Pancreas (tissue), 10 donors: ENCODE results near the gene TH. TPM values are rescaled to one million over a fixed set of nuclear protein-coding genes. Genes with fewer than 3 reads are reported as not detected.

Experiments used
- ATAC-seq, 4 donors: fragments of 200-7000 bp; cut with Tn5 transposase; one replicate each; pipeline versions ENCODE4 v1.8.0 to v1.9.1; 2020; ENCODE audit warnings: mild to moderate bottlenecking in 4 of 4, moderate library complexity in 4 of 4
- DNase-seq, 6 donors: peaks; one replicate each; pipeline ENCODE4 v3.0.0-alpha.2; 2020
- FAIRE-seq: peaks from 2 replicates; lab custom pipeline; 2012; peaks lifted over from hg19 to GRCh38; lab: Jason Lieb, UNC
- H3K27ac ChIP-seq, 4 donors: fragments of 200-600 bp; sonication (generic); 1 replicate in 3 of 4; 2 replicates in 1 of 4; pipeline versions ENCODE4 v1.5.0 to v1.8.0; 2020
- H3K27me3 ChIP-seq, 4 donors: fragments of 200-600 bp; one replicate each; pipeline ENCODE4 v1.8.0; 2021
- H3K36me3 ChIP-seq, 3 donors: fragments of 200-600 bp; sonication (generic) in 1 of 3; one replicate each; pipeline versions ENCODE4 v1.5.0 to v1.8.0; 2020 to 2021
- H3K4me1 ChIP-seq, 3 donors: fragments of 200-600 bp; one replicate each; pipeline ENCODE4 v1.8.0; 2021
- H3K4me3 ChIP-seq, 4 donors: fragments of 200-600 bp; sonication (generic) in 2 of 4; one replicate each; pipeline versions ENCODE4 v1.5.0 to v1.8.0; 2020 to 2021
- H3K9me3 ChIP-seq, 4 donors: fragments of 200-600 bp; one replicate each; pipeline ENCODE4 v1.8.0; 2021
- WGBS, 2 donors: extraction: QIAGEN DNeasy Blood & Tissue Kit; methylation state at CpG; one replicate each; pipeline ENCODE4 v1.1.7; 2013; 5-methylcytosine and 5-hydroxymethylcytosine counted together
- intact Hi-C, 3 donors: fragments of 100-400 bp; cut with DNase I; formaldehyde crosslinking; loops; one replicate each; pipeline versions ENCODE4 v1.11.1 to v1.14.2; 2022
- polyA plus RNA-seq, 2 donors: library from polyadenylated mRNA; stranded (reverse); fragments of 200-250 nt; gene quantifications; one replicate each; pipeline ENCODE4 v1.2.3, GENCODE V29; 2013
- total RNA-seq, 6 donors: library from RNA; stranded (reverse); fragmentation: NEBNext Ultra II Directional in 4 of 6; extraction: Animal tissue kit (Norgen Biotek cat#: 25700) in 4 of 6; gene quantifications; one replicate each; pipeline versions ENCODE4 v1.2.1 to v1.2.4, GENCODE V29; 2021 to 2023
- TF ChIP-seq, protein P1 (sequence below), 4 donors: fragments of 200-600 bp; sonication (generic) in 3 of 4; IDR thresholded peaks; one replicate each; pipeline versions ENCODE4 v1.5.0 to v1.8.0; 2021; ENCODE audit warnings: antibody characterized with exemption in 4 of 4
- donor health status: healthy with polysubstance abuse.
- donor health status: DM: no; HTN: no; CAD: no; lungs with moderate emphysema.
- donor health status: DM: no; HTN: no; CAD: no.
- donor health status: control.
- donor health status: control.
- donor health status: Bipolar disorder and iron deficiency.
- donor health status: DM: yes; HTN: yes; CAD: no.
- donor health status: DM: no; HTN: no; CAD: no.
- donor health status: DM: no; HTN: no; CAD: no.
- donor health status: DM: yes; HTN: yes; CAD: no.

TH gene
- total and polyA plus RNA-seq, 8 donors = 0.19 to 2.5 (median 0.38) TPM; not detected in 2

DNA sequence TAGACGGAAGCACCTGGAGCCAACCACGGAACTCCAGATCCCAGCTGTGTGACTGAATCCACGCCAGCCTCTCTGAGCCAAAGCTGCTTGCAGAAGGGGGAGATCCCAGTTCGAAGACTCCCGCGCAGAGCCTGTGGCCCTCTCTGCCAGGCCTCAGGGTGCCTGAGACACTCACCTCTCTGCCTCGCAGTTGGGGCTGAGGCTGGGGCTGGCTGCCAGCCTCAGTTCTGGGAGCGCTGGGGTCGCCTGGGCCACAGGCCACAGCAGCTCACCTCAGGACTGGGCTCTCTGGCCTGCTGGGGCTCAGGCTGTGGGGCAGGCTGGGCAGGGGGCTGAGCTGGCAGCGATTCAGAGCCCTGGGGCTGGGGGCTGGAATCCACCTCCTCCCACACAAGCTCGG is 24.2 kb downstream of the TH start:
- Histone ChIP-seq H3K4me3 (no peak overlapping the region), H3K27me3 (peaks cover 0 to 21% (median 0%) of the 10 kb centered on the region in 4 donors), H3K4me1 (peaks cover 0 to 5% (median 0%) of the 10 kb centered on the region in 3 donors), H3K36me3 (no peaks in the 10 kb centered on the region), H3K9me3 (no peaks in the 10 kb centered on the region), H3K27ac (no peak overlapping the region)
- ATAC-seq (no peak), FAIRE-seq (no peak), DNase-seq (peak in 2 of 6 donors; percentile 18 to 62)
- intact Hi-C loops = loop anchor here in 1 of 3 donors (5.0 to 10.0 kb wide), 2 partner anchors 223 to 310 kb away; partner anchors contain the start of gene TNNI2
- WGBS, 2 donors = 34 to 47% methylated on average over 11 of the region's 11 CpGs
- TF ChIP-seq, protein P1, sequence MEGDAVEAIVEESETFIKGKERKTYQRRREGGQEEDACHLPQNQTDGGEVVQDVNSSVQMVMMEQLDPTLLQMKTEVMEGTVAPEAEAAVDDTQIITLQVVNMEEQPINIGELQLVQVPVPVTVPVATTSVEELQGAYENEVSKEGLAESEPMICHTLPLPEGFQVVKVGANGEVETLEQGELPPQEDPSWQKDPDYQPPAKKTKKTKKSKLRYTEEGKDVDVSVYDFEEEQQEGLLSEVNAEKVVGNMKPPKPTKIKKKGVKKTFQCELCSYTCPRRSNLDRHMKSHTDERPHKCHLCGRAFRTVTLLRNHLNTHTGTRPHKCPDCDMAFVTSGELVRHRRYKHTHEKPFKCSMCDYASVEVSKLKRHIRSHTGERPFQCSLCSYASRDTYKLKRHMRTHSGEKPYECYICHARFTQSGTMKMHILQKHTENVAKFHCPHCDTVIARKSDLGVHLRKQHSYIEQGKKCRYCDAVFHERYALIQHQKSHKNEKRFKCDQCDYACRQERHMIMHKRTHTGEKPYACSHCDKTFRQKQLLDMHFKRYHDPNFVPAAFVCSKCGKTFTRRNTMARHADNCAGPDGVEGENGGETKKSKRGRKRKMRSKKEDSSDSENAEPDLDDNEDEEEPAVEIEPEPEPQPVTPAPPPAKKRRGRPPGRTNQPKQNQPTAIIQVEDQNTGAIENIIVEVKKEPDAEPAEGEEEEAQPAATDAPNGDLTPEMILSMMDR (IDR thresholded peaks at IDR 0.05) = no peak

DNA sequence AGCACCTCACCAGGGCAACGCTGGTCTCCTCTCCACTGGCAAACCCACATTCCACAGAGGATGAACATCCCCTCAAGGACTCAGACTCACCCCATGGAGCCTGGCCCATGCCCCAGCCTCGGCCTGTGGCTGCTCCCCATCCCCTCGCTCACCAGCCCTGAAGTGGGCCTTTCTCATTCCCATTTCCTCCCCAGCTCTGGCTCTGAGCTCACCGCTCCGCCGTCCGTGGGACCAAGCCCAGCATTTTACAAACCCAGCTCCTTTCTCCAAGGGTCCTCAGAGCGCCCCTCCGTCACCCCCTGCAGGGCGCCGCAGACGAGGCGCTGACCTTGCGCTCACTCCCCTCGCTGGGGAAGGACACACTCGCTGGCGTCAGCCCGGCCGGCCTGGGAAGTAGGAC is 25.6 kb downstream of the TH start:
- H3K4me1 ChIP-seq = peaks cover 0 to 5% (median 0%) of the 10 kb centered on the region in 3 donors
- no peaks in the 10 kb centered on the region for H3K9me3 ChIP-seq
- DNase-seq (peak in 2 of 6 donors; percentile 12 to 41), FAIRE-seq (no peak), ATAC-seq (no peak)
- TF ChIP-seq, protein P1 (IDR thresholded peaks at IDR 0.05) = no peak
- no peak overlapping the region for H3K27ac ChIP-seq
- 30 to 38% methylated on average over 18 to 19 of the region's 19 CpGs for WGBS, 2 donors
- no peaks in the 10 kb centered on the region for H3K36me3 ChIP-seq
- intact Hi-C loops = loop anchor here in 1 of 3 donors (5.0 to 10.0 kb wide), 2 partner anchors 221 to 309 kb away; partner anchors contain the start of gene TNNI2
- H3K4me3 ChIP-seq = no peak overlapping the region
- H3K27me3 ChIP-seq = peaks cover 0 to 33% (median under 1%) of the 10 kb centered on the region in 4 donors

DNA sequence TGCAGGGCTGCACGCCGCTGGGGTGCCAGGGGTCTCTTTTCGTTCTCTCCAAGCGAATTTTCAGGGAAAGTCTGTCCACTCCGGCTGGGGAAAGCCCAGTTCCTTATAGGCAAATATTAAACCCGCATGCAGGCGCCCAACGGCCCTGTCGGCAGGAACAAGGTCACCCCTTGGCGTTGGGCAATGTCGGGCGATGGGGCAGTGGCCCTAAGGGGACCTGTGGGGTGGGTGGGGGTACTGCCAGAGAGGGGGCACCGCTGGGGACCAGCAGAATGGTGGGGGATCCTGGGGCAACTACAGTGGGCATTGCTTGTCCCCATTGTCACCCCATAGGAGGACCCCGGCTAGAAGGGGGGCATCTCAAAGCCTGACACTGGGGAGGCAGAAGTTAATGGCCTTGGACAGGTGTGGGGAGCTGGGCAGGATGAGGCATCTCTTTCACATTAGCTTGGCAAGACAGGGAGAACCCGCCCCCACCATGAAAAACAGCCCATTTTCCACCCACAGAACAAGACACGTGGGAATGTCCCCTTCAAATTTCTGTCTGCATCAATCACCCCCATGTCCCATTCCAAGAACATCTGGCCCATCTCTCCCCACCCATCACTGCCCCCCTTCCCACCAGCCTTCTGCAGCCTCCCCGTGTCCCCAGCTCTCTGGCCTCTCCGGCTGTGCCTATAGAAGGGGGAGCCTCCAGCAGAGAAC is 26.9 kb downstream of the TH start:
- H3K27me3 ChIP-seq = peaks cover 0 to 44% (median 6%) of the 10 kb centered on the region in 4 donors
- TF ChIP-seq, protein P1 (IDR thresholded peaks at IDR 0.05) = no peak
- no peaks in the 10 kb centered on the region for H3K36me3 ChIP-seq
- intact Hi-C loops = loop anchor here in 1 of 3 donors (5.0 to 10.0 kb wide), 2 partner anchors 220 to 307 kb away; partner anchors contain the start of gene TNNI2
- H3K9me3 ChIP-seq = no peaks in the 10 kb centered on the region
- no peak for ATAC-seq
- 7 to 9% methylated on average over 18 of the region's 18 CpGs for WGBS, 2 donors
- H3K4me3 ChIP-seq = no peak overlapping the region
- FAIRE-seq = no peak
- H3K27ac ChIP-seq = no peak overlapping the region
- DNase-seq = peak in 2 of 6 donors; percentile 17 to 52
- H3K4me1 ChIP-seq = peaks cover 0 to 5% (median 0%) of the 10 kb centered on the region in 3 donors

DNA sequence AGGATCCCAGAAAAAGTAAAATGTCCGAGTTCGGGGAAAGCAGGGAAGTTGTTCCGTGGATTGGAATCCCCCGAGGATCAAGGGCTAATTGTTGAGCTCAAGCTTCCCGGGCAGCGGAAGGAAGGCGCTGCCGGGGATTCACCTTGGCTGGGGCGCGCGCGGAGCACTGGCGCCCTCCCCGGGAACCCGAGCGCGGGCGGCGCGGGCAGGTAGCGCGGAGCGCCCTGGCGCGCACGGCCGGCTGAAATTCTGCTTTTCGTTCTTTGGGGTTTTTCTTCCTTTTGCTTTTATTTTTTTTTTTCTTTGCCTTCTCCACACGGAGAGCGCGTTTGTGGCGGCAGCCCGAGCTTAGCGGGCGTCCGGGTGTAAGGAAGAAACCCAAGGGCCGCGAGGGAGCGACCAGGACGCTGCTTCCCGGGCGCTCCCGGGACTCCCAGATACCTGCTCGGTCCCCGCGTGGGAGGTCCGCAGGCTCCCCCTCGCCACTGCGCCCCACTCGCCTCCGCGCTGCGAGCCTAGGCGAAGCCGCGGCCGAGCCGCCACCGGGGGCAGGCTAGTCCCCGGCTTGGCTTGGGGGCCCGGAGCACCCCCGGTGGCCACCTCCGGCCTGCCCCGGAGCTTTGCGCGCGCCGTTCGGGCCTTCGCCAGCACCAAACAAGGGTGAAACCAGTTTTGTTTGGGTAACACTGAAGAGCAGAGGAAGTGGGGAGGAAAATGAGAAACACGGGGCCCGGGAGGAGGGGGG is 27.6 kb downstream of the TH start:
- TF ChIP-seq, protein P1 (IDR thresholded peaks at IDR 0.05) = no peak
- H3K9me3 ChIP-seq = no peaks in the 10 kb centered on the region
- H3K36me3 ChIP-seq = no peaks in the 10 kb centered on the region
- peaks cover 0 to 44% (median 6%) of the 10 kb centered on the region in 4 donors for H3K27me3 ChIP-seq
- peak overlapping the region in 1 of 4 donors; percentile 10 for H3K4me3 ChIP-seq
- no peak overlapping the region for H3K27ac ChIP-seq
- intact Hi-C loops = loop anchor here in 1 of 3 donors (10.0 kb wide), 1 partner anchor 219 kb away; no protein-coding TSS in a partner anchor
- peaks cover 0 to 5% (median 0%) of the 10 kb centered on the region in 3 donors for H3K4me1 ChIP-seq
- no peak for FAIRE-seq
- ATAC-seq = peak in 1 of 4 donors; percentile 82
- WGBS, 2 donors = 3 to 4% methylated on average over 72 of the region's 72 CpGs
- peak in 1 of 6 donors; percentile 49 for DNase-seq
